PC-3 (cell line): ENCODE data around the gene A4GALT. TPM values are rescaled to one million over a fixed set of nuclear protein-coding genes. Genes with fewer than 3 reads are reported as not detected.

Source experiments
- ATAC-seq: fragments of 200-7000 bp; cut with Tn5 transposase; 2 replicates; pipeline ENCODE4 v1.9.1; 2020; ENCODE audit warnings: mild to moderate bottlenecking, moderate library complexity
- BruUV-seq: library from RNA; stranded (reverse); fragments of 400-500 nt; replicated peaks from 2 replicates; lab custom pipeline; 2021; lab: Mats Ljungman, UMichigan
- CTCF ChIA-PET: fragments of 300-600 bp; sonication (Branson Sonifier 250); formaldehyde crosslinking; loops from one replicate; lab custom pipeline; 2022; ENCODE audit warnings: antibody characterized with exemption; lab: Charles Lee
- POLR2A ChIA-PET: fragments of 300-600 bp; sonication (Branson Sonifier 250); formaldehyde crosslinking; loops from one replicate; lab custom pipeline; 2022; ENCODE audit warnings: antibody characterized with exemption; ENCODE audit not compliant: unreplicated experiment; lab: Charles Lee
- DNase-seq: peaks from one replicate; pipeline ENCODE4 v3.0.0-alpha.2; 2015
- H2AFZ ChIP-seq: fragments of 300-600 bp; sonication (generic); 2 replicates; pipeline ENCODE4 v1.6.0; 2016; ENCODE audit warnings: antibody characterized with exemption, low read length
- H3F3A ChIP-seq: fragments of 300-600 bp; sonication (generic); one replicate; pipeline ENCODE4 v1.6.0; 2017; ENCODE audit warnings: antibody characterized with exemption, low read length, control low read depth, mild to moderate bottlenecking; ENCODE audit not compliant: unreplicated experiment
- H3K27ac ChIP-seq: fragments of 300-600 bp; sonication (generic); 2 replicates; pipeline ENCODE4 v1.5.1; 2016; ENCODE audit warnings: mild to moderate bottlenecking, low read length
- H3K27me3 ChIP-seq: fragments of 300-600 bp; sonication (generic); 2 replicates; pipeline ENCODE4 v1.6.1; 2016; ENCODE audit warnings: low read length, mixed read lengths
- H3K36me3 ChIP-seq: fragments of 300-600 bp; sonication (generic); 2 replicates; pipeline ENCODE4 v1.6.1; 2016; ENCODE audit warnings: low read depth, mixed run types, low read length, mixed read lengths
- H3K4me1 ChIP-seq: fragments of 300-600 bp; sonication (generic); 2 replicates; pipeline ENCODE4 v1.5.1; 2016; ENCODE audit warnings: low read length; ENCODE audit not compliant: insufficient read depth
- H3K4me2 ChIP-seq: fragments of 300-600 bp; sonication (generic); 2 replicates; pipeline ENCODE4 v1.6.0; 2016; ENCODE audit warnings: low read length
- H3K4me3 ChIP-seq: fragments of 300-600 bp; sonication (generic); 2 replicates; pipeline ENCODE4 v1.5.1; 2016; ENCODE audit warnings: mild to moderate bottlenecking, low read length, mixed read lengths
- H3K79me2 ChIP-seq: fragments of 300-600 bp; sonication (generic); 2 replicates; pipeline ENCODE4 v1.6.1; 2017; ENCODE audit warnings: low read length, mixed read lengths
- H3K9ac ChIP-seq: fragments of 300-600 bp; sonication (generic); 2 replicates; pipeline ENCODE4 v1.6.0; 2016; ENCODE audit warnings: mild to moderate bottlenecking, low read length
- H3K9me2 ChIP-seq: fragments of 300-600 bp; sonication (generic); replicated peaks from 2 replicates; pipeline ENCODE4 v1.6.1; 2016; ENCODE audit warnings: mixed run types, low read length, mixed read lengths
- H3K9me3 ChIP-seq: fragments of 300-600 bp; sonication (generic); 2 replicates; pipeline ENCODE4 v1.6.1; 2016; ENCODE audit warnings: low read length, mixed read lengths
- H4K20me1 ChIP-seq: fragments of 300-600 bp; sonication (generic); 2 replicates; pipeline ENCODE4 v1.6.1; 2016; ENCODE audit warnings: low read length, mixed read lengths
- CTCF ChIP-seq: fragments of 300-600 bp; sonication (generic); conservative IDR thresholded peaks from 2 replicates; pipeline ENCODE4 v1.5.1; 2017; ENCODE audit warnings: antibody characterized with exemption, low read depth, mild to moderate bottlenecking, low read length
- EZH2 ChIP-seq: fragments of 300-600 bp; sonication (generic); IDR thresholded peaks from one replicate; pipeline ENCODE4 v1.6.1; 2017; ENCODE audit warnings: antibody characterized with exemption, mild to moderate bottlenecking, low read length; ENCODE audit not compliant: unreplicated experiment
- EZH2phosphoT487 ChIP-seq: fragments of 300-600 bp; sonication (generic); IDR thresholded peaks from 2 replicates; pipeline ENCODE4 v1.6.1; 2018; ENCODE audit warnings: mild to moderate bottlenecking, antibody characterized with exemption, low read length, borderline replicate concordance
- intact Hi-C: fragments of 100-400 bp; cut with micrococcal nuclease; formaldehyde crosslinking; loops from 2 replicates; pipeline ENCODE4 v1.9.0; 2023
- total RNA-seq: library from RNA; depleted of rRNA; stranded (reverse); fragments of >200 nt; gene quantifications from 2 replicates; pipeline ENCODE4 v1.2.3, GENCODE V29; 2014

A4GALT gene
- total RNA-seq, 1 experiment from 2014 or later = 3.2 TPM

GRCh38 chr22:42693763-42694683 is 26.6 kb downstream of the A4GALT start:
- H3K4me2 ChIP-seq = no peak overlapping the region
- TF ChIP-seq EZH2phosphoT487 = no peak
- TF ChIP-seq EZH2 = no peak
- no peak for TF ChIP-seq CTCF
- CTCF ChIA-PET = no interaction called here
- intact Hi-C loops = no loop called here
- H3F3A ChIP-seq = no peaks in the 10 kb centered on the region
- no peaks in the 10 kb centered on the region for H3K36me3 ChIP-seq
- H2AFZ ChIP-seq = no peak overlapping the region
- no peak overlapping the region for H3K27ac ChIP-seq
- ATAC-seq (no peak), DNase-seq (no peak)
- H3K9ac ChIP-seq = no peak overlapping the region
- H3K4me1 ChIP-seq = peaks cover 1% of the 10 kb centered on the region
- no TSS peak for BruUV-seq
- H3K9me2 ChIP-seq = no peaks in the 10 kb centered on the region
- H3K79me2 ChIP-seq = no peaks in the 10 kb centered on the region
- POLR2A ChIA-PET = no interaction called here
- no peaks in the 10 kb centered on the region for H3K27me3 ChIP-seq
- no peaks in the 10 kb centered on the region for H4K20me1 ChIP-seq
- no peaks in the 10 kb centered on the region for H3K9me3 ChIP-seq
- H3K4me3 ChIP-seq = no peak overlapping the region

GRCh38 chr22:42693055-42693762 is 27.5 kb downstream of the A4GALT start:
- Histone ChIP-seq H3K36me3 (no peaks in the 10 kb centered on the region), H3K4me3 (no peak overlapping the region), H3K27ac (no peak overlapping the region), H3K27me3 (no peaks in the 10 kb centered on the region), H3K4me2 (no peak overlapping the region), H3F3A (no peaks in the 10 kb centered on the region), H3K79me2 (no peaks in the 10 kb centered on the region), H2AFZ (no peak overlapping the region), H4K20me1 (no peaks in the 10 kb centered on the region), H3K9me3 (no peaks in the 10 kb centered on the region), H3K9me2 (no peaks in the 10 kb centered on the region), H3K9ac (no peak overlapping the region), H3K4me1 (peaks cover 8% of the 10 kb centered on the region)
- ChIA-PET CTCF (no interaction called here), POLR2A (no interaction called here)
- DNase-seq (no peak), ATAC-seq (no peak)
- no peak for TF ChIP-seq EZH2phosphoT487
- no peak for TF ChIP-seq CTCF
- TF ChIP-seq EZH2 = no peak
- intact Hi-C loops = no loop called here
- BruUV-seq = no TSS peak
